NT2/D1 (cell line): ENCODE data around the gene CTIF.

Experiments
- SUZ12 ChIP-seq: IDR thresholded peaks from 2 replicates; pipeline ENCODE4 v1.6.1; 2011; ENCODE audit not compliant: insufficient read length, insufficient read depth; ENCODE audit errors: extremely low read depth
- YY1 ChIP-seq: IDR thresholded peaks from 2 replicates; pipeline ENCODE4 v1.6.1; 2011; ENCODE audit not compliant: insufficient read length, insufficient read depth

DNA sequence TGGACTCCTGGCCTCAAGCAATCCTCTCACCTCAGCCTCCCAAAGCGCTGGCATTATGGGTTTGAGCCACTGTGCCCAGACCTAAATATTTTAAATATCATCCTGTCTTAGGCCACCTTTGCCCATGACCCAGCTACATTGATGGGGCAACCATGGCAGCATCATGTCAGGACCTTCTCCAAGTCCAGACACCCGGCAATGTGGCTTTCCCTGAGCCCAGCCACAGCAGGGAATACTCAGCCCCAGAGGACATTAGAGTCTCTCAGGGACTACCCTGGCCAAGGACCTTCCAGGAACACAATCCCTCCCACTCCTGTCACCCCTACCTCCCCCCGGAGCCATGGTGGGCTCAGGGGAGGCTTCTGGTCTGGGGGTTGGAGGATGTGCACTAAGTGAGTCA, 339.1 kb downstream of the CTIF start:
- TF ChIP-seq SUZ12 (no peak), YY1 (no peak)
